Measurements from ENCODE around the gene GPR68.

GRCh38 chr14:91232603-91233002 is 11.9 kb downstream of the GPR68 start:
- TF ChIP-seq EZH2phosphoT487 (IDR thresholded peaks at IDR 0.05; ENCODE audit: borderline replicate concordance) (no peak), CTCF (conservative IDR thresholded peaks at IDR 0.05; ENCODE audit: low read length) (no peak)
